BLaER1 treated with 17β-estradiol and CSF1 and Interleukin-3, amounts not matched to agents 10 nM and 100 nM (cell line): ENCODE measurements around the gene SEMA6A.

Experiments used
- H3K27ac ChIP-seq, 11 experiments: shearing (Covaris generic); formaldehyde crosslinking; 2 replicates each; pipeline ENCODE4 v1.8.1; 2022
- H3K27me3 ChIP-seq, 11 experiments: shearing (Covaris generic); formaldehyde crosslinking; 2 replicates each; pipeline ENCODE4 v1.8.1; 2022
- H3K36me3 ChIP-seq, 11 experiments: shearing (Covaris generic); formaldehyde crosslinking; 2 replicates each; pipeline ENCODE4 v1.8.1; 2022
- H3K4me1 ChIP-seq, 10 experiments: shearing (Covaris generic); formaldehyde crosslinking; 2 replicates each; pipeline ENCODE4 v1.8.1; 2022
- H3K4me2 ChIP-seq, 11 experiments: shearing (Covaris generic); formaldehyde crosslinking; 2 replicates each; pipeline ENCODE4 v1.8.1; 2022
- H3K4me3 ChIP-seq, 10 experiments: shearing (Covaris generic); formaldehyde crosslinking; 2 replicates each; pipeline ENCODE4 v1.8.1; 2022
- H3K9ac ChIP-seq, 11 experiments: shearing (Covaris generic); formaldehyde crosslinking; 2 replicates each; pipeline ENCODE4 v1.8.1; 2022
- H3K9me3 ChIP-seq, 11 experiments: shearing (Covaris generic); formaldehyde crosslinking; replicated peaks in 1 of 11; 2 replicates each; pipeline ENCODE4 v1.8.1; 2022
- H4K20me1 ChIP-seq, 11 experiments: shearing (Covaris generic); formaldehyde crosslinking; 2 replicates each; pipeline ENCODE4 v1.8.1; 2022
- Cebpa-rat ChIP-seq, 11 experiments: shearing (Covaris generic); IDR thresholded peaks; 2 replicates each; pipeline ENCODE4 v1.8.1; 2022

Gene SEMA6A

DNA sequence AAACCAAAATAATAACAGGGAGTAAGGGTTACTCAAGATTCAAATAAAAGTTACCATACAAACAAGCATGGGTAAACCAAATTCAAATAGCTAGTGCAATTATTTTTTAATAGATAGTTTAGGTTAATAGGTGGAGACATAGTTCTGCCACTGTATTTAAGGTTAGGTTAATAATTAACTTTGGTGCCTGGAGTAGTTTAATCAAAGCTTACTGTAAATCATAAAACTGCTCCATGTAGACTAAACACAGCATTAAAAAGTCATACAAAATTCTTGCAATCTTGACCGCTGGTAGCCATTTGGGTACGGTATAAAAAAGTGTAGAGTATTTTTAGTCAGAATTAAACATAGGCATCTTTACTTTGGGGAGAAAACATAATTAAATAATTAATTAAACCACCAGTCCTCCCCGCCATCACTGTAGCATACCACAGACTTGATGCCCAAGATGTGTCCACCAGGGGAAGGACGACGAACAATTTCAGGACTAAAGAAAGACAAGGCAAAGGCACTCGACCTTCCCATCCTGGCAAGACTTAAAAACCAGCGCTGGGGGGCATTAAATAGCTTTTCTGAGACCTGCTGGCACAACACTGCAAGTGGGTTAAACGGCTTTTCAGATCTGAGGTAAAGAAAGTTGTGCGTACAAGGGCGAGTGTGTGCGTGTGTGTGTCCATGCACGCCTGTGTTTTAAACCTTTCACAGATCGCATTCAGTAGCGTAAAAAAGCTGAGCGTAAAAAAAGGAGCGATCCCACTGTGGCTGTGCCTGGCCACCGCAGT, 2.9 kb downstream of the SEMA6A start:
- no peak for TF ChIP-seq Cebpa-rat (IDR thresholded peaks at IDR 0.05)
- H4K20me1 ChIP-seq: peaks cover 0 to 51% (median 30%) of the 10 kb centered on the region in 11 experiments; a peak in 19 of 22 replicates
- no peak overlapping the region for H3K9ac ChIP-seq
- peaks cover 30 to 68% (median 61%) of the 10 kb centered on the region in 10 experiments for H3K4me1 ChIP-seq
- H3K4me2 ChIP-seq: no peak overlapping the region
- H3K9me3 ChIP-seq: no peaks in the 10 kb centered on the region
- H3K27me3 ChIP-seq: peaks cover 70 to 100% (median 85%) of the 10 kb centered on the region in 11 experiments
- H3K4me3 ChIP-seq: no peak overlapping the region
- no peak overlapping the region for H3K27ac ChIP-seq
- H3K36me3 ChIP-seq: no peaks in the 10 kb centered on the region

DNA sequence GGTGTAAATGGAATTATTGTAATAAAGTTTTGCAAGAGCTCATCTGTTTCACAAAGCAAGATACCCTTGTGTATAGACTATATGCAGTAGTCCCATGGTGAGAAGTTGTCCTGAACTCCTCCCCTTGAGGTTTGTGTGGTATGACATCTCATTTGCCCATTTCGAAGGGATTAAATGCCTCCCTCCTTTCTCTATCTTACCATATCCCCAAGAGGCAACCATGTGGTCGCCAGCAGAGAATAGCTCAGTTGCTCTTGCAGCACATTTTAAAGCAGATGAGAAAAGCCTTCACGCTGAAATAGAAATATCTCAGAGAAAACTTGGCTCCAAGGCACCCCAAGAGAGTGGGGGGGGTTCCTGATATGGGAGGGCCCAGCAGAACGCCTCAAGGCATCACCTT, 4.6 kb downstream of the SEMA6A start:
- peak in 2 of 11 experiments; percentile 33 to 83; a peak in 4 of 22 replicates for TF ChIP-seq Cebpa-rat (IDR thresholded peaks at IDR 0.05)
- H3K27ac ChIP-seq: peak overlapping the region in 1 of 11 experiments; percentile 45; a peak in 2 of 22 replicates
- no peaks in the 10 kb centered on the region for H3K36me3 ChIP-seq
- H3K4me2 ChIP-seq: peak overlapping the region in 9 of 11 experiments; percentile 11 to 85 (median 66); a peak in 18 of 22 replicates
- no peak overlapping the region for H3K9ac ChIP-seq
- H3K27me3 ChIP-seq: peaks cover 52 to 93% (median 67%) of the 10 kb centered on the region in 11 experiments
- peaks cover 24 to 62% (median 52%) of the 10 kb centered on the region in 10 experiments for H3K4me1 ChIP-seq
- peaks cover 0 to 41% (median 25%) of the 10 kb centered on the region in 11 experiments; a peak in 19 of 22 replicates for H4K20me1 ChIP-seq
- no peak overlapping the region for H3K4me3 ChIP-seq
- H3K9me3 ChIP-seq: no peaks in the 10 kb centered on the region

DNA sequence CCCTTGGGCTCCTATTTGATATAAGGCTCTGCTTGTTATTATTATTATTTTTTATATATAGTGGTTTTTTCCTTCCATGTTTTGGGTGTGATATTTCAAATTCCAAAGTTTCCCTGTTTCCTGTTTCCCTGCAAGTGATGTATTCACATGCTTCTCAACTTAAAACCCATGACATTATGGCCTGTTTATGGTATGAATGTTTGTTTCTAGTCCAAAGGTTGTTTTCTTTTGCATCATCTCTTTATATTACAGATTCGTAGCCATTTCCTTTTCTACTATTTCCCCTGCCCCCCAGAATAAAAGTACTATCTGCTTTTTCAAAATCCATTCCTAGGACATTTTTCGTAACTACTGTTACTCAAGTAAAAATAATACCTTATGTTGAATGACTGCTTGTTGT, 7.5 kb downstream of the SEMA6A start:
- peaks cover 5 to 56% (median 37%) of the 10 kb centered on the region in 10 experiments for H3K4me1 ChIP-seq

DNA sequence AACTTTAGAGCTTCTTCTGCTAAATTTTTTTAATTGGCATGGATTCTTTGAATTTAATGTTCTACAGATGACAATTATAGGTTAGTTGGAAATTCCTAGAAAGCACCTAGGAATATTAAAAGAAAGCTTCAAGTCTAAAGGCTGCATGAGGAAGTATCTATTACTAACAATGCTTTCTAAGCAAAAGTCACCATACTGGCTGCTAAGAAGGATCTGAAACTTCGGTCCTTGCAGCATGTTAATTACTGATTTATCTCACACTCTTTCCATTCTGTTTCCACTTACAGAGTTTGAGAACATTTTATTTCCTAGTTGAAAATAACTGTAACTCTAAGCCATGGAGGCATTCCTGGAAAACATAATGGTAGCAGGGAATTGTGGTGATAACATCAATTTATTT, 8.4 kb downstream of the SEMA6A start:
- Histone ChIP-seq H3K9me3 (no peaks in the 10 kb centered on the region), H3K36me3 (no peaks in the 10 kb centered on the region), H3K4me3 (no peak overlapping the region), H4K20me1 (peaks cover 0 to 14% (median 0%) of the 10 kb centered on the region in 11 experiments; a peak in 6 of 22 replicates), H3K4me1 (peaks cover 14 to 64% (median 45%) of the 10 kb centered on the region in 10 experiments), H3K9ac (no peak overlapping the region), H3K4me2 (peak overlapping the region; percentile 7 to 51 (median 24); a peak in 12 of 22 replicates), H3K27ac (no peak overlapping the region), H3K27me3 (peaks cover 15 to 77% (median 30%) of the 10 kb centered on the region in 11 experiments)
- no peak for TF ChIP-seq Cebpa-rat (IDR thresholded peaks at IDR 0.05)

More for the DNA sequence above, 7.5 kb downstream of the SEMA6A start:
- peaks cover 0 to 18% (median 4%) of the 10 kb centered on the region in 11 experiments; a peak in 14 of 22 replicates for H4K20me1 ChIP-seq
- no peak overlapping the region; a peak in 1 of 22 replicates for H3K4me2 ChIP-seq
- H3K9ac ChIP-seq: no peak overlapping the region
- H3K36me3 ChIP-seq: no peaks in the 10 kb centered on the region
- peaks cover 23 to 85% (median 38%) of the 10 kb centered on the region in 11 experiments for H3K27me3 ChIP-seq
- H3K9me3 ChIP-seq: no peaks in the 10 kb centered on the region
- no peak overlapping the region for H3K27ac ChIP-seq
- TF ChIP-seq Cebpa-rat (IDR thresholded peaks at IDR 0.05): no peak
- H3K4me3 ChIP-seq: no peak overlapping the region

DNA sequence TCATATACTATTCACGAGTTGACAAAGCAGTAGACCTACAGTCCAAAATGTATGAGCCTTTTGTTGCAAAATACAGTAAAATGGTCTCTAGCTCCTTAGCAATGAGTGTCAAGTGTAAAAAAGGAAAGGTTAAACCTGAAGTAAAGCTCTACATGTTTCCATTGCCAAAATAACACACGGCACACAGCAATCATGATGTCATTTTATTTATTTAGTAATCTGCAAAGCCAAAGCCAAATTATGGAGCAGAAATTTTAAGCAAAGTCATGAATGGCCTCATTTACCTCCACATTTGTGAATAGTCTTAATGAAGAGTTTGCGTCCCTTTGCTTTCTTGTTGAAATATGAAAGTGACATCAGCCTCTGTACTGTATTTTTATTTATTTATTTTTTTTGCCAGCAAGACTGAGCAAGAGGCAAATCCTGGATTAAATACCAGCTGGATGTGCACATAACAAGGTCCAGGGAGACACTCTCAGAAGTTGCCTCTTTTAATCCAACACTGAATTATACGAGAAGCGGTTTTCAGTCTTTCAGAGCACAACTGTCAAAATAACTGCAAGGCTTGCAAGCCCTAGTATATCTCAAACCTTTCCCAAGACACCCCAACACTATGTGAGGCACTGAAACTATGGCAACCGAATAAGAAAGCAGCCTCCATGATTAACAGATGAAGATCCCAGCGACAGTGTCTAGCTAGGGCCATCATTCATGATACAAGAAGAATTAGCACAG, 9.7 kb downstream of the SEMA6A start:
- Histone ChIP-seq H3K27me3 (peaks cover 4 to 63% (median 16%) of the 10 kb centered on the region in 11 experiments; a peak in 19 of 22 replicates), H3K4me2 (no peak overlapping the region), H3K9ac (no peak overlapping the region), H3K36me3 (no peaks in the 10 kb centered on the region), H3K9me3 (no peaks in the 10 kb centered on the region), H4K20me1 (peaks cover 0 to 7% (median 0%) of the 10 kb centered on the region in 11 experiments; a peak in 3 of 22 replicates), H3K27ac (no peak overlapping the region), H3K4me1 (peaks cover 14 to 66% (median 46%) of the 10 kb centered on the region in 10 experiments), H3K4me3 (no peak overlapping the region)
- TF ChIP-seq Cebpa-rat (IDR thresholded peaks at IDR 0.05): no peak

DNA sequence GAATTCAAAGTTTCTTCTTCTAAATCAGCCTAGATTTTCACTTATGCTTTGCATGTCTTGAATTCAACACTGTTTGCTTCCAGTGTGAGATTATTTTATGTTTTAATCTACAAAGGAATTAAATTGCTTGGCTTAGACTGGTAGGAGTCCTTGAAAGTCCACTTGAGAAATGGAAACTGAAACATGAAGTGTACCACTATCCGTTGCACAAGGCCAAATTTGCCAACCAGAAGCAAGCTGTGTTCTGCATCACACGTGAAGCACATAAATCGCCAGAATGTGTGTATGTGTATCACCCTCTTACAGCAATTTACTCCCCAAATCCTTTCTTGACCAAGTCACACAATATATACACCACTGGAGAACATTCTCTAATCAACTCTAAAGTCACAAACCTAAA, 10.3 kb downstream of the SEMA6A start:
- Histone ChIP-seq H3K4me3 (no peak overlapping the region), H3K4me2 (no peak overlapping the region; a peak in 1 of 22 replicates), H3K9me3 (peaks cover 0 to 5% (median 0%) of the 10 kb centered on the region in 11 experiments; a peak in 2 of 22 replicates), H3K27me3 (peaks cover 4 to 57% (median 13%) of the 10 kb centered on the region in 11 experiments; a peak in 18 of 22 replicates), H3K27ac (no peak overlapping the region), H3K4me1 (peaks cover 14 to 66% (median 46%) of the 10 kb centered on the region in 10 experiments), H3K9ac (no peak overlapping the region), H4K20me1 (peaks cover 0 to 3% (median 0%) of the 10 kb centered on the region in 11 experiments; a peak in 2 of 22 replicates), H3K36me3 (no peaks in the 10 kb centered on the region)
- no peak for TF ChIP-seq Cebpa-rat (IDR thresholded peaks at IDR 0.05)

DNA sequence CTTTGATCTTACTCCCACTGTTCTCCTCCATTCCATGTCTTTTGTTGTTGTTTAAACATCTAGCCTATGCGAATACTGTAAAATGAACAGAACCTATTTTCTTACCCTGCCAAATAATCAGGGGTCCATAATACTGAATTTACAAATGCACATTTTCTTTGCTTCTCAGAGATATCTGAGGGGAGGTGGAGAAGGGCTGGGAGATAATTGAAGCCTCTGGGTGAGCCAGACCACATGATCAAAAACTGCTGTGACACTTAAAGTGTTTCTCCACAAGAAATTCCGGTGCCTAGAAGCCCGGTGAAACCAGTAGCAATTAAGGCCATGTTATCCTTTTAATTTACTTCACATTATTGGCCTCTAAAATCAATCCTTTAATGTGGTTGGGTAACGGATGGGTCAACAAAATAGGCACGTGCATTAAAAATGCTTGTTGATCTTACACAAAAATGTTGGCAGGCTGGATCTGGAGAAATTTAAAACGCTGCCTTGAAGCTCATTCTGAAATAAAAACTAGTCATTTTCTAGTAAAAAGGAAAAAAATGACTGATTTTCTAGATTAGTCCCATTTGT, 10.8 kb downstream of the SEMA6A start:
- Histone ChIP-seq H3K9ac (no peak overlapping the region), H3K36me3 (no peaks in the 10 kb centered on the region), H3K4me2 (peak overlapping the region in 4 of 11 experiments; percentile 16 to 83 (median 64); a peak in 5 of 22 replicates), H3K9me3 (peaks cover 0 to 8% (median 0%) of the 10 kb centered on the region in 11 experiments; a peak in 2 of 22 replicates), H3K27me3 (peaks cover 4 to 52% (median 8%) of the 10 kb centered on the region in 11 experiments; a peak in 16 of 22 replicates), H3K4me3 (no peak overlapping the region), H4K20me1 (no peaks in the 10 kb centered on the region; a peak in 1 of 22 replicates), H3K27ac (no peak overlapping the region), H3K4me1 (peaks cover 14 to 66% (median 47%) of the 10 kb centered on the region in 10 experiments)
- no peak for TF ChIP-seq Cebpa-rat (IDR thresholded peaks at IDR 0.05)

DNA sequence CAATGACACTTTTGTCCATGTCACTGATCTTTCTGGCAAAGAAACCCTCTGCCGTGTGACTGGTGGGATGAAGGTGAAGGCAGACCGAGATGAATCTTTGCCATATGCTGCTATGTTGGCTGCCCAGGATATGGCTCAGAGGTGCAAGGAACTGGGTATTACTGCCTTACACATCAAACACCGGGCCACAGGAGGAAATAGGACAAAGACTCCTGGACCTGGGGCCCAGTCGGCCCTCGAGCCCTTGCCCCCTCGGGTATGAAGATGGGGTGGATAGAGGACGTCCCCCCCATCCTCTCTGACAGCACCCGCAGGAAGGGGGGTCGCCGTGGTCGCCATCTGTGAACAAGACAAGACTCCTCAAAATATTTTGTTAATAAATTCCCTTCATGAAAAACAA, 12.0 kb downstream of the SEMA6A start:
- no peaks in the 10 kb centered on the region for H3K36me3 ChIP-seq
- peaks cover 14 to 66% (median 48%) of the 10 kb centered on the region in 10 experiments for H3K4me1 ChIP-seq
- peaks cover 0 to 8% (median 0%) of the 10 kb centered on the region in 11 experiments; a peak in 2 of 22 replicates for H3K9me3 ChIP-seq
- no peak overlapping the region for H3K4me3 ChIP-seq
- peak overlapping the region in 9 of 11 experiments; percentile 13 to 84 (median 70); a peak in 16 of 22 replicates for H3K4me2 ChIP-seq
- no peak overlapping the region for H3K9ac ChIP-seq
- H3K27ac ChIP-seq: peak overlapping the region in 3 of 11 experiments; percentile 3 to 72 (median 44); a peak in 5 of 22 replicates
- no peaks in the 10 kb centered on the region; a peak in 1 of 22 replicates for H4K20me1 ChIP-seq
- TF ChIP-seq Cebpa-rat (IDR thresholded peaks at IDR 0.05): no peak
- H3K27me3 ChIP-seq: peaks cover 0 to 41% (median 2%) of the 10 kb centered on the region in 11 experiments; a peak in 5 of 22 replicates
